GM19238 (cell line): ENCODE data around the gene HS1BP3.

Experiments
- DNase-seq: peaks from one replicate; pipeline ENCODE4 v3.0.0; 2011; ENCODE audit warnings: low spot score; ENCODE audit not compliant: insufficient read length

HS1BP3 gene

GRCh38 chr2:20618886-20619521 is 31.9 kb downstream of the HS1BP3 start:
- no peak for DNase-seq

- no peak for DNase-seq
Measured at GRCh38 chr2:20618468-20618885, 32.4 kb downstream of the HS1BP3 start.

GRCh38 chr2:20617892-20618467 is 32.9 kb downstream of the HS1BP3 start:
- no peak for DNase-seq

- DNase-seq, result no peak
Measured at GRCh38 chr2:20617081-20617575, 33.8 kb downstream of the HS1BP3 start.

GRCh38 chr2:20616341-20616871 is 34.5 kb downstream of the HS1BP3 start:
- no peak for DNase-seq

GRCh38 chr2:20615466-20616241 is 35.2 kb downstream of the HS1BP3 start:
- no peak for DNase-seq

GRCh38 chr2:20615068-20615465 is 35.8 kb downstream of the HS1BP3 start:
- DNase-seq, result no peak

GRCh38 chr2:20614201-20615067 is 36.5 kb downstream of the HS1BP3 start:
- no peak for DNase-seq

- DNase-seq, result no peak
Measured at GRCh38 chr2:20612925-20613916, 37.7 kb downstream of the HS1BP3 start.

- DNase-seq, result no peak
Measured at GRCh38 chr2:20611844-20612356, 39.0 kb downstream of the HS1BP3 start.

GRCh38 chr2:20611077-20611843 is 39.6 kb downstream of the HS1BP3 start:
- DNase-seq, result no peak

- no peak for DNase-seq
Measured at GRCh38 chr2:20609995-20610357, 40.9 kb downstream of the HS1BP3 start.

- DNase-seq, result no peak
Measured at GRCh38 chr2:20609349-20609994, 41.4 kb downstream of the HS1BP3 start.

GRCh38 chr2:20608666-20609348 is 42.1 kb downstream of the HS1BP3 start:
- DNase-seq, result no peak

GRCh38 chr2:20607446-20607845 is 43.5 kb downstream of the HS1BP3 start:
- no peak for DNase-seq

- no peak for DNase-seq
Measured at GRCh38 chr2:20606198-20606597, 44.7 kb downstream of the HS1BP3 start.

- DNase-seq, result no peak
Measured at GRCh38 chr2:20604951-20605381, 45.9 kb downstream of the HS1BP3 start.

GRCh38 chr2:20604401-20604911 is 46.4 kb downstream of the HS1BP3 start:
- DNase-seq, result no peak
